ENCODE data around the gene PLEKHN1. TPM values are rescaled to one million over a fixed set of nuclear protein-coding genes. Genes with fewer than 3 reads are reported as not detected.

The PLEKHN1 gene
- total RNA-seq, 2 donors from 2014 or later: 3.4 to 4.3 TPM

GRCh38 chr1:954927-955326 lies 11.4 kb upstream of the PLEKHN1 start:
- Mint-ChIP-seq H3K4me3 (peak overlapping the region; percentile 47), H3K27ac (no peak overlapping the region), H3K27me3 (no peaks in the 10 kb centered on the region), H3K4me1 (peaks cover 16% of the 10 kb centered on the region), H3K36me3 (ENCODE audit: low read depth) (peaks cover 14% of the 10 kb centered on the region)
- DNase-seq (no peak), ATAC-seq (no peak)
- H3K9me3 ChIP-seq (ENCODE audit: control insufficient read depth, low read length, poor library complexity, severe bottlenecking): no peaks in the 10 kb centered on the region

DNA sequence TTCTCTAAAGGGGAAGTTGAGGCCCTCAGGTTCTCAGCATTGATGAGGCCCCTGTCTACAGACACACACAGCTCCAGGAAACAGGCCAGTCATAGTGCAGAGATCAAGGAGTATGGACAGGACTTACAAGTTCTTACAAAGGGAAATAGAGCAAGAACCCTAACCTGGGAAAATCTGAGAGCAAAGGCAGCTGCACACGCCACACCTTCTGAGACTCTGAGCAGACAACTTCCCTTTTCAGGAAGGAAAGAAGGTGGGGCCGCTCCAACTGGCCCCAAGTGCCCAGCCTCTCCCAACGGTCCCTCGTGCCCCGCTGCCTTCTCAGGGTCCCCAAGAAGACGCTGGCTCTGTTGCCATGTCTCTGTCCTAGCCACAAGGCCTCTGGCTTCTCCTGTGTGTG lies 10.8 kb upstream of the PLEKHN1 start:
- H3K4me1 Mint-ChIP-seq: peaks cover 16% of the 10 kb centered on the region
- H3K27ac Mint-ChIP-seq: no peak overlapping the region
- no peaks in the 10 kb centered on the region for H3K9me3 ChIP-seq (ENCODE audit: control insufficient read depth, low read length, poor library complexity, severe bottlenecking)
- DNase-seq (no peak), ATAC-seq (no peak)
- no peak overlapping the region for H3K4me3 Mint-ChIP-seq
- H3K36me3 Mint-ChIP-seq (ENCODE audit: low read depth): peaks cover 14% of the 10 kb centered on the region
- no peaks in the 10 kb centered on the region for H3K27me3 Mint-ChIP-seq

- peaks cover 16% of the 10 kb centered on the region for H3K4me1 Mint-ChIP-seq
- no peak for DNase-seq
- no peak overlapping the region for H3K4me3 Mint-ChIP-seq
- ATAC-seq: no peak
- H3K36me3 Mint-ChIP-seq (ENCODE audit: low read depth): peaks cover 11% of the 10 kb centered on the region
- H3K27ac Mint-ChIP-seq: peak overlapping the region; percentile 92
- no peaks in the 10 kb centered on the region for H3K9me3 ChIP-seq (ENCODE audit: control insufficient read depth, low read length, poor library complexity, severe bottlenecking)
- H3K27me3 Mint-ChIP-seq: no peaks in the 10 kb centered on the region
These were observed 9.6 kb upstream of the PLEKHN1 start for GRCh38 chr1:956636-957035.

DNA sequence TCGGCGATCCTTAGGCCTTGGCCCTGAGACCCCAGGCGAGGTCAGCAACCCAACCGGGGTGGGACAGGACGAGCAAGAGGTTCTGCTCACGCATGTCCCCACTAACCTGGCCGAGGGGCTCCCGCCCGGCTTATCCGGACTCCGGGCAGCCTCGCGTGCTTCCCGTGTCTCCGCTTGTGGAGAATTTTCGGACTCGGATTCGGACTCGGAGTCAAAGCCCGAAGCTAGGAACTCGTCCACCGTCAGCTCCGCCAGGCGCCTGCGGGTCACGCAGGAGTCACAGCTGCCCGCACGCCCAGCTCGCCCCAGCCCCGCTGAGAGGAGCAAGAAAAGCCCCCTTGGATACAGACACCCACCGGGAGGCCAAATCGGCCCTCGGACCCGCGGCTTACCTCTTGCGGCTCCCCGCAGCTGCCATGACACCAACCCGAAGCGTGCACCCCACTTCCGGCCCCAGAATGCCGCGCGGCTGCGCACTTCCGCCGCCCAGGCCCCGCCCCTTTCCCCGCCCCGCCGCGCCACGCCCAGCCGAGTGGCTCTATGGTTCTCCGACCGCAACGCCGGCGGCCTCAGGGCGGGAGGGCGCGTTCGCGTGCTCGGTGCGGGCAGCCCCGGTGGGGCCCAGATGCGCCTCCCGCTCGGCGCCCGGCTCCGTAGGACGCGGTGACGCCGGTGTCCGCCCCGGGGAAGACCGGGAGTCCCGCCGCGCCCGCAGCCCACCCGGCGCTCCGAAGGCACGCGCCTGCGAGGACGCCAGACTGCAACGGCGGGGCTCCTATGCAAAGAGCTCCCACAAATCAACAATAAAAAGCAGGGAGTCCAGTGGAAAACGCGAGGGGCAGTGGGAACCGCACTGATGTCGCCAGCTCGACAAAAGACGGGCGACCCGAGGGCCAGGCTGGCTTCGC lies 7.2 kb upstream of the PLEKHN1 start, which contains the start of gene NOC2L:
Gene NOC2L, minus strand, starts transcription at position 434 of the 908 bp plus-strand sequence. Its CDS starts 16 bp downstream, at position 418.
- ATAC-seq (peak; percentile 90), DNase-seq (peak; percentile 94 to 95 (median 95))
- H3K9me3 ChIP-seq (ENCODE audit: control insufficient read depth, low read length, poor library complexity, severe bottlenecking): no peaks in the 10 kb centered on the region
- H3K27me3 Mint-ChIP-seq: no peaks in the 10 kb centered on the region
- peak within 1 kb of the TSS; percentile 92 for H3K27ac Mint-ChIP-seq
- H3K4me1 Mint-ChIP-seq: peaks cover 16% of the 10 kb centered on the region
- H3K36me3 Mint-ChIP-seq (ENCODE audit: low read depth): peaks cover 9% of the 10 kb centered on the region
- peak within 1 kb of the TSS; percentile 89 for H3K4me3 Mint-ChIP-seq

- peak; percentile 20 for ATAC-seq
- DNase-seq: no peak
- peaks cover 16% of the 10 kb centered on the region for H3K4me1 Mint-ChIP-seq
- no peaks in the 10 kb centered on the region for H3K27me3 Mint-ChIP-seq
- H3K9me3 ChIP-seq (ENCODE audit: control insufficient read depth, low read length, poor library complexity, severe bottlenecking): no peaks in the 10 kb centered on the region
- H3K4me3 Mint-ChIP-seq: peak overlapping the region; percentile 89
- peaks cover 9% of the 10 kb centered on the region for H3K36me3 Mint-ChIP-seq (ENCODE audit: low read depth)
- H3K27ac Mint-ChIP-seq: no peak overlapping the region
These were observed 6.4 kb upstream of the PLEKHN1 start for GRCh38 chr1:959731-960362.

DNA sequence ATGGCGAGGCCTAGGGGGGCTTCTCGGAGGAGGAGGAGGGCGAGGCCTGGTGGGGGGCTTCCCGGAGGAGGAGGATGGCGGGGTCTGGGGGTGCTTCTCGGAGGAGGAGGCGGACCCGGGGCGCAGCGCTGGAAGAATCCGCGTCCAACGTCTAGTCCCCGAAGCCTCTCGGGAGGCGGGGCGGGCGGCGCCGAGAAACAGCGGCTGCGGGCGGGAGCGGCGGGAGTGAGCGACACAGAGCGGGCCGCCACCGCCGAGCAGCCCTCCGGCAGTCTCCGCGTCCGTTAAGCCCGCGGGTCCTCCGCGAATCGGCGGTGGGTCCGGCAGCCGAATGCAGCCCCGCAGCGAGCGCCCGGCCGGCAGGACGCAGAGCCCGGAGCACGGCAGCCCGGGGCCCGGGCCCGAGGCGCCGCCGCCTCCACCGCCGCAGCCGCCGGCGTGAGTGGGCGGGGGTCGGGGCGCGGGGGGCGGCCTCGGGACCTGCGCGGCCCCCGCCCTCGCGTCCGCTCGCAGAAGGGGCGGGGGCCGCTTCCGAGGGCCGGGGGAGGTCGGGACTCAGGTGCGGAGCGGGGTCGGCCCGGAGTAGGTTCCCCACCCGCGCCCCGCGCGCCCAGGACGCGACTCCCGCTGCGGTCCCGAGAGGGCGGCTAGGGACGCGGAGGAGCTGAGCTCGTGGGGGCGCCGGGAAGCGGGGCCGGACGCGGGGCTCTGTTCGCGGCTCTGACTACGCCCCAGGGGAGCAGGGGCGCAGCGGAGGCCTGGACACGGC lies 5.7 kb upstream of the PLEKHN1 start, which contains the start of gene KLHL17:
Gene KLHL17, plus strand, starts transcription at position 222 of the 769 bp plus-strand sequence. Its CDS starts 110 bp downstream, at position 332.
- H3K27me3 Mint-ChIP-seq: no peaks in the 10 kb centered on the region
- H3K4me3 Mint-ChIP-seq: peak within 1 kb of the TSS; percentile 89
- peaks cover 3% of the 10 kb centered on the region for H3K36me3 Mint-ChIP-seq (ENCODE audit: low read depth)
- H3K4me1 Mint-ChIP-seq: peaks cover 11% of the 10 kb centered on the region
- H3K9me3 ChIP-seq (ENCODE audit: control insufficient read depth, low read length, poor library complexity, severe bottlenecking): no peaks in the 10 kb centered on the region
- no peak within 1 kb of the TSS for H3K27ac Mint-ChIP-seq
- ATAC-seq (peak; percentile 58), DNase-seq (peak; percentile 70 to 76 (median 71))

DNA sequence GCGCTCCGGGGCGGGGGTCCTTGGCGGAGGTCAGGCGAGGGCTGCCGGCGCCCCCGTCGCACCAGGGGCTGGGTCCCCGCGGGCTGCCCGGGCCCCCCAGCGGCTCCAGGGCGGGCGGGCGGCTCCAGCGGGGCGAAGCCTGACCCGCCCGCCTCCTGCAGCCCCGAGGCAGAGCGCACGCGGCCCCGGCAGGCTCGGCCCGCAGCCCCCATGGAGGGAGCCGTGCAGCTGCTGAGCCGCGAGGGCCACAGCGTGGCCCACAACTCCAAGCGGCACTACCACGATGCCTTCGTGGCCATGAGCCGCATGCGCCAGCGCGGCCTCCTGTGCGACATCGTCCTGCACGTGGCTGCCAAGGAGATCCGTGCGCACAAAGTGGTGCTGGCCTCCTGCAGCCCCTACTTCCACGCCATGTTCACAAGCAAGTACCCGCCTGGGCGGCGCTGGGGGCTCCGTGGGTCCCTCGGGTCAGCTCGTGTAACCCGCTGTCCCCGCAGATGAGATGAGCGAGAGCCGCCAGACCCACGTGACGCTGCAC lies 5.1 kb upstream of the PLEKHN1 start:
- DNase-seq (no peak), ATAC-seq (no peak)
- Mint-ChIP-seq H3K4me3 (peak overlapping the region; percentile 77), H3K27me3 (no peaks in the 10 kb centered on the region), H3K36me3 (ENCODE audit: low read depth) (peaks cover 3% of the 10 kb centered on the region), H3K4me1 (peaks cover 11% of the 10 kb centered on the region), H3K27ac (no peak overlapping the region)
- H3K9me3 ChIP-seq (ENCODE audit: control insufficient read depth, low read length, poor library complexity, severe bottlenecking): no peaks in the 10 kb centered on the region

- peak overlapping the region; percentile 77 for H3K4me3 Mint-ChIP-seq
- DNase-seq (no peak), ATAC-seq (no peak)
- H3K9me3 ChIP-seq (ENCODE audit: control insufficient read depth, low read length, poor library complexity, severe bottlenecking): no peaks in the 10 kb centered on the region
- H3K4me1 Mint-ChIP-seq: peaks cover 7% of the 10 kb centered on the region
- no peak overlapping the region for H3K27ac Mint-ChIP-seq
- H3K27me3 Mint-ChIP-seq: no peaks in the 10 kb centered on the region
- peaks cover 1% of the 10 kb centered on the region for H3K36me3 Mint-ChIP-seq (ENCODE audit: low read depth)
These were observed 3.6 kb upstream of the PLEKHN1 start for GRCh38 chr1:962381-963300.

DNA sequence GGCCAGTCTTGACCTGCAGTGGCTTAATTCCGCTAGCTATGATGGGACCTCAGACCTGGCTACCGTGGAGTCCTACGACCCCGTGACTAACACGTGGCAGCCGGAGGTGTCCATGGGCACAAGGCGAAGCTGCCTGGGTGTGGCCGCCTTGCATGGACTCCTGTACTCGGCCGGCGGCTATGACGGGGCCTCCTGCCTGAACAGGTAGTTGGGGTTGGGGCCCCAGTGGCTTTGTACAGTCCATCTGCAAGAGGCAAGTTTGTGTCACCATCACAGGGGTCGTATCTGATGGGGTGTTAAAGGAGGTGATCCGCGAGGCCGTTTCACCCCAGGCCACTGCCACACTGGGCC lies 3.0 kb upstream of the PLEKHN1 start:
- Mint-ChIP-seq H3K4me3 (no peak overlapping the region), H3K36me3 (ENCODE audit: low read depth) (no peaks in the 10 kb centered on the region), H3K27ac (no peak overlapping the region), H3K27me3 (no peaks in the 10 kb centered on the region), H3K4me1 (peaks cover 5% of the 10 kb centered on the region)
- H3K9me3 ChIP-seq (ENCODE audit: control insufficient read depth, low read length, poor library complexity, severe bottlenecking): no peaks in the 10 kb centered on the region
- ATAC-seq (no peak), DNase-seq (no peak)

DNA sequence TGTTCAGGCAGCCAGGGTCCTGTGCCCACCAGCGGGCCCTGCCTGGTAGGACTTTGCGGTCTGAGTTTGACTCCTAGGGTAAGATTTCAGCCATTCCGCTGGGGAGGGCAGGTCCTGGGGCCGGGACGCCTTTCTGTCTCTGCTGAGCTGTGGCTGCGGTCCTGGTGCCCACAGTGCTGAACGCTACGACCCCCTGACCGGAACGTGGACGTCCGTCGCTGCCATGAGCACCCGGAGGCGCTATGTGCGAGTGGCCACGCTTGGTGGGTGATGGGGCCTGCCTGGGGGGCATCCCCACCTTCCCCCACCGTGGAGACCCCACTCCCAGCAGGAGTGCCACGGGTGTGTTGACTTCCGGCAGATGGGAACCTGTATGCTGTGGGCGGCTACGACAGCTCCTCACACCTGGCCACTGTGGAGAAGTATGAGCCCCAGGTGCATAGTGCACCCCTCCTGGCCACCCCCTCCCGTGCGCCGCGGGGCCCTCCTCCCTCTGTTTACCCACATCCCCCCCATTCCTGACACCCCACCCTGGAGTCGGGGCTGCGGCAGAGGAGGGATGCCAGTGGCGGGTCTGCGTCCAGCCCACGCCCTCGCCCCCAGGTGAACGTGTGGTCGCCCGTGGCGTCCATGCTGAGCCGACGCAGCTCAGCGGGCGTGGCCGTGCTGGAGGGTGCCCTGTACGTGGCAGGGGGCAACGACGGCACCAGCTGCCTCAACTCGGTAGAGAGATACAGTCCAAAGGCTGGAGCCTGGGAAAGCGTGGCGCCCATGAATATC lies 2.3 kb upstream of the PLEKHN1 start:
- no peak overlapping the region for H3K4me3 Mint-ChIP-seq
- DNase-seq (no peak), ATAC-seq (no peak)
- peaks cover 5% of the 10 kb centered on the region for H3K4me1 Mint-ChIP-seq
- H3K27me3 Mint-ChIP-seq: no peaks in the 10 kb centered on the region
- no peak overlapping the region for H3K27ac Mint-ChIP-seq
- no peaks in the 10 kb centered on the region for H3K9me3 ChIP-seq (ENCODE audit: control insufficient read depth, low read length, poor library complexity, severe bottlenecking)
- H3K36me3 Mint-ChIP-seq (ENCODE audit: low read depth): no peaks in the 10 kb centered on the region

DNA sequence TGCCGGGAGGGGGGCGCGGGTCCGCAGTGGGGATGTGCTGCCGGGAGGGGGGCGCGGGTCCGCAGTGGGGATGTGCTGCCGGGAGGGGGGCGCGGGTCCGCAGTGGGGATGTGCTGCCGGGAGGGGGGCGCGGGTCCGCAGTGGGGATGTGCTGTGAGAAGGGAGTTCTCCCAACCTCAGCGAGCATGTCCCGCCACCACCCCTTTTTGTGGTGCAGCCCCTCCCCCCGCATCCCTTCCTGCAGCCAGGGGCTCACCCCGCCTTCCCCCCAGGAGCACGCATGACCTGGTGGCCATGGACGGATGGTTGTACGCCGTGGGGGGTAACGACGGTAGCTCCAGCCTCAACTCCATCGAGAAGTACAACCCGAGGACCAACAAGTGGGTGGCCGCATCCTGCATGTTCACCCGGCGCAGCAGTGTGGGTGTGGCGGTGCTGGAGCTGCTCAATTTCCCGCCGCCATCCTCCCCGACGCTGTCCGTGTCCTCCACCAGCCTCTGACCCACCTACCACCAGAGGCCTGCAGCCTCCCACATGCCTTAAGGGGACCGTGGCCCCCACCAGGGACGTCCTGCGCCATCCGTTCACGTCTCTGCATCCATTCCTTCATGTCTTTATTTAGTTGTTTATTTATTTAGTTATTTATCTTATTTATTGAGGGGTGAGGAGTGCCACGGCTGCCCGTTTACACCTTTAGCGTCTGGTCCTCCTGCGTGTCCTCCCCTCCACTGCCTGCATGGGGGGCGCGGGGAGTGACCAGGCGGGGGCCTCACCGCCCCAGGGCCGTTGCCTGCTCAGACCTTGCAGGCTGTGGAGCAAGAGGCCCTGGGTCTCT lies 1.4 kb upstream of the PLEKHN1 start:
- H3K9me3 ChIP-seq (ENCODE audit: control insufficient read depth, low read length, poor library complexity, severe bottlenecking): no peaks in the 10 kb centered on the region
- Mint-ChIP-seq H3K27me3 (no peaks in the 10 kb centered on the region), H3K4me3 (peak overlapping the region; percentile 7), H3K4me1 (peaks cover 8% of the 10 kb centered on the region), H3K27ac (no peak overlapping the region), H3K36me3 (ENCODE audit: low read depth) (no peaks in the 10 kb centered on the region)
- ATAC-seq (no peak), DNase-seq (no peak)

All from T-helper 17 cell (primary cell).